Caco-2 (cell line): ENCODE measurements around the gene ERC1. TPM values are rescaled to one million over a fixed set of nuclear protein-coding genes. Genes with fewer than 3 reads are reported as not detected.

Experiments used
- BruUV-seq: library from RNA; stranded (reverse); fragments of 400-500 nt; replicated peaks from 2 replicates; lab custom pipeline; 2021; lab: Mats Ljungman, UMichigan
- CTCF ChIA-PET: fragments of 300-600 bp; sonication (Branson Sonifier 250); formaldehyde crosslinking; loops from one replicate; lab custom pipeline; 2022; ENCODE audit warnings: antibody characterized with exemption; lab: Charles Lee
- POLR2A ChIA-PET: fragments of 300-600 bp; sonication (Branson Sonifier 250); formaldehyde crosslinking; loops from one replicate; lab custom pipeline; 2022; ENCODE audit warnings: antibody characterized with exemption; lab: Charles Lee
- DNase-seq, 2 experiments: peaks; one replicate each; pipeline versions ENCODE4 v3.0.0 to v3.0.0-alpha.2; 2020 to 2022
- H3K27me3 ChIP-seq: replicated peaks from 2 replicates; pipeline ENCODE4 v1.6.0; 2011; ENCODE audit warnings: low read length; ENCODE audit not compliant: control insufficient read depth, insufficient read depth
- H3K36me3 ChIP-seq: 2 replicates; pipeline ENCODE4 v1.5.1; 2011; ENCODE audit warnings: low read length; ENCODE audit not compliant: control insufficient read depth, insufficient read depth
- H3K4me1 ChIP-seq: fragments of 250-450 bp; sonication (Bioruptor Pico); 2 replicates; pipeline ENCODE4 v1.5.1; 2020; ENCODE audit warnings: mild to moderate bottlenecking
- H3K4me3 ChIP-seq: 2 replicates; pipeline ENCODE4 v1.5.1; 2011; ENCODE audit warnings: low read depth, mild to moderate bottlenecking, control low read depth, low read length
- H3K9me3 ChIP-seq: fragments of 250-450 bp; sonication (Bioruptor Pico); 2 replicates; pipeline ENCODE4 v1.5.1; 2020; ENCODE audit warnings: mild to moderate bottlenecking, moderate library complexity
- H3K27ac Mint-ChIP-seq: one replicate; pipeline ENCODE4 v1.8.0; 2022; ENCODE audit warnings: mixed read lengths; ENCODE audit not compliant: unreplicated experiment
- H3K27me3 Mint-ChIP-seq: one replicate; pipeline ENCODE4 v1.8.0; 2022; ENCODE audit warnings: mixed read lengths; ENCODE audit not compliant: insufficient read depth, unreplicated experiment
- H3K36me3 Mint-ChIP-seq: one replicate; pipeline ENCODE4 v1.8.0; 2022; ENCODE audit warnings: mild to moderate bottlenecking, mixed read lengths; ENCODE audit not compliant: insufficient read depth, unreplicated experiment
- H3K4me1 Mint-ChIP-seq: one replicate; pipeline ENCODE4 v1.8.0; 2022; ENCODE audit warnings: low read depth, mixed read lengths; ENCODE audit not compliant: unreplicated experiment
- H3K4me3 Mint-ChIP-seq: one replicate; pipeline ENCODE4 v1.8.0; 2022; ENCODE audit warnings: mild to moderate bottlenecking, moderate library complexity, mixed read lengths; ENCODE audit not compliant: unreplicated experiment
- H3K9me3 Mint-ChIP-seq: one replicate; pipeline ENCODE4 v1.8.0; 2022; ENCODE audit warnings: mixed read lengths; ENCODE audit not compliant: unreplicated experiment
- intact Hi-C: fragments of 100-400 bp; cut with micrococcal nuclease; formaldehyde crosslinking; loops from one replicate; pipeline ENCODE4 v1.10.0; 2022; ENCODE audit not compliant: unreplicated experiment
- total RNA-seq: library from RNA; stranded (reverse); gene quantifications from 2 replicates; pipeline ENCODE4 v1.2.3, GENCODE V29; 2022
- TF ChIP-seq, protein P1 (sequence below), 2 experiments: fragments of 200-600 bp in 1 of 2; IDR thresholded peaks; 1 replicate in 1 of 2; 2 replicates in 1 of 2; pipeline versions ENCODE4 v1.5.1 to v1.8.0; 2011 to 2022; ENCODE audit warnings: antibody characterized with exemption in 1 of 2, control low read depth in 1 of 2, inconsistent platforms in 1 of 2, low read depth in 1 of 2, low read length in 1 of 2, mild to moderate bottlenecking in 1 of 2, moderate library complexity in 1 of 2; ENCODE audit not compliant: insufficient read depth in 1 of 2, severe bottlenecking in 1 of 2, unreplicated experiment in 1 of 2

ERC1 gene
- total RNA-seq, 1 experiment from 2014 or later = 88.4 TPM

DNA sequence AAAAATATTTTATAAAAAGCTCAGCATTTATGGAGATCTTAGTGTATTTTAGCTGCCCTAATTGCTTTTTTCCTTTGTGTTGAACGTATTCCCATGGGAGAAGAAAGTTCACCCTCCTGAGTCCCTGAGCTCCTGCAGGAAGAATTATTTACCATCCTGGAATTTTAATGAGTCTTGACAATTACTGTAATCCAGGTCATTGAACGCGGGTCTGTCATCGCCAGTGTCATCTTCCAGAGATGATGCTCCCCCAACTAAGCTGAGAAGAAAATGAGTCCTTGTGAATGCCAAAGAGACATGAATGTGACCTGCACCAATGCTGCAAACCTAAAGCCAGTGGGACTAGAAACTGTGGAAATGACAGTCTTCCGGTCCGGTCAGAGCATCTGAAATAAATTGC lies 473.9 kb downstream of the ERC1 start:
- Mint-ChIP-seq H3K27ac (no peak overlapping the region), H3K4me1 (peaks cover 23% of the 10 kb centered on the region), H3K4me3 (no peak overlapping the region), H3K36me3 (peaks cover 15% of the 10 kb centered on the region), H3K27me3 (no peaks in the 10 kb centered on the region), H3K9me3 (no peaks in the 10 kb centered on the region)
- TF ChIP-seq, protein P1, sequence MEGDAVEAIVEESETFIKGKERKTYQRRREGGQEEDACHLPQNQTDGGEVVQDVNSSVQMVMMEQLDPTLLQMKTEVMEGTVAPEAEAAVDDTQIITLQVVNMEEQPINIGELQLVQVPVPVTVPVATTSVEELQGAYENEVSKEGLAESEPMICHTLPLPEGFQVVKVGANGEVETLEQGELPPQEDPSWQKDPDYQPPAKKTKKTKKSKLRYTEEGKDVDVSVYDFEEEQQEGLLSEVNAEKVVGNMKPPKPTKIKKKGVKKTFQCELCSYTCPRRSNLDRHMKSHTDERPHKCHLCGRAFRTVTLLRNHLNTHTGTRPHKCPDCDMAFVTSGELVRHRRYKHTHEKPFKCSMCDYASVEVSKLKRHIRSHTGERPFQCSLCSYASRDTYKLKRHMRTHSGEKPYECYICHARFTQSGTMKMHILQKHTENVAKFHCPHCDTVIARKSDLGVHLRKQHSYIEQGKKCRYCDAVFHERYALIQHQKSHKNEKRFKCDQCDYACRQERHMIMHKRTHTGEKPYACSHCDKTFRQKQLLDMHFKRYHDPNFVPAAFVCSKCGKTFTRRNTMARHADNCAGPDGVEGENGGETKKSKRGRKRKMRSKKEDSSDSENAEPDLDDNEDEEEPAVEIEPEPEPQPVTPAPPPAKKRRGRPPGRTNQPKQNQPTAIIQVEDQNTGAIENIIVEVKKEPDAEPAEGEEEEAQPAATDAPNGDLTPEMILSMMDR (IDR thresholded peaks at IDR 0.05; ENCODE audit: insufficient read depth in 1 of 2, low read depth in 1 of 2, low read length in 1 of 2, severe bottlenecking in 1 of 2, unreplicated experiment in 1 of 2) = no peak
- H3K36me3 ChIP-seq = no peaks in the 10 kb centered on the region
- DNase-seq = no peak
- H3K4me3 ChIP-seq = no peak overlapping the region
- ChIA-PET CTCF (no interaction called here), POLR2A (no interaction called here)
- no peaks in the 10 kb centered on the region for H3K27me3 ChIP-seq
- intact Hi-C loops = no loop called here
- peaks cover 10% of the 10 kb centered on the region; the same call in 1 of the 2 replicates for H3K4me1 ChIP-seq
- H3K9me3 ChIP-seq = no peaks in the 10 kb centered on the region
- BruUV-seq = no TSS peak

DNA sequence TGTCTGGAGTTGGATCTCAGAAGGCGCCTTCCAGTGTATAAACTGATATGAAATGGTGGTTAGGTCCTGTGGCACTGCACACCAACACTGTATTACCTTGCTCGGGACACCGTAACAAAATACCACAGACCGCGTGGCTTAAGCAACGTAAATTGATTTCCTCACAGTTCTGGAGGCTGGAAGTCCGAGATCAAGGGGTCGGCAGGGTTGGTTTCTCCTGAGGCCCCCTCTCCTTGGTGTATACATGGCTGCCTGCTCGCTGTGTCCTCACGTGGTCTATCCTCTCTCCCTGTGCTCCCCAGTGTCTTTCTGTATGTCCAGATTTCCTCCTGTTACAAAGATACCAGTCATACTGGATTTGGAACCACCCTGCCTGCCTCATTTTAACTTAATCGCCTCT lies 475.0 kb downstream of the ERC1 start:
- Mint-ChIP-seq H3K27ac (peak overlapping the region; percentile 34), H3K27me3 (no peaks in the 10 kb centered on the region), H3K36me3 (peaks cover 15% of the 10 kb centered on the region), H3K9me3 (no peaks in the 10 kb centered on the region), H3K4me1 (peaks cover 23% of the 10 kb centered on the region), H3K4me3 (peak overlapping the region; percentile 27)
- no peak for DNase-seq
- ChIA-PET CTCF (no interaction called here), POLR2A (interaction anchor here (0.6 kb wide), 1 partner anchor 63 kb away, joined by 4 read pairs; no protein-coding TSS in a partner anchor)
- H3K4me1 ChIP-seq = peaks cover 10% of the 10 kb centered on the region; the same call in 1 of the 2 replicates
- no peaks in the 10 kb centered on the region for H3K9me3 ChIP-seq
- intact Hi-C loops = no loop called here
- H3K27me3 ChIP-seq = no peaks in the 10 kb centered on the region
- TF ChIP-seq, protein P1 (IDR thresholded peaks at IDR 0.05; ENCODE audit: insufficient read depth in 1 of 2, low read depth in 1 of 2, low read length in 1 of 2, severe bottlenecking in 1 of 2, unreplicated experiment in 1 of 2) = no peak
- no peak overlapping the region for H3K4me3 ChIP-seq
- H3K36me3 ChIP-seq = no peaks in the 10 kb centered on the region
- no TSS peak for BruUV-seq

DNA sequence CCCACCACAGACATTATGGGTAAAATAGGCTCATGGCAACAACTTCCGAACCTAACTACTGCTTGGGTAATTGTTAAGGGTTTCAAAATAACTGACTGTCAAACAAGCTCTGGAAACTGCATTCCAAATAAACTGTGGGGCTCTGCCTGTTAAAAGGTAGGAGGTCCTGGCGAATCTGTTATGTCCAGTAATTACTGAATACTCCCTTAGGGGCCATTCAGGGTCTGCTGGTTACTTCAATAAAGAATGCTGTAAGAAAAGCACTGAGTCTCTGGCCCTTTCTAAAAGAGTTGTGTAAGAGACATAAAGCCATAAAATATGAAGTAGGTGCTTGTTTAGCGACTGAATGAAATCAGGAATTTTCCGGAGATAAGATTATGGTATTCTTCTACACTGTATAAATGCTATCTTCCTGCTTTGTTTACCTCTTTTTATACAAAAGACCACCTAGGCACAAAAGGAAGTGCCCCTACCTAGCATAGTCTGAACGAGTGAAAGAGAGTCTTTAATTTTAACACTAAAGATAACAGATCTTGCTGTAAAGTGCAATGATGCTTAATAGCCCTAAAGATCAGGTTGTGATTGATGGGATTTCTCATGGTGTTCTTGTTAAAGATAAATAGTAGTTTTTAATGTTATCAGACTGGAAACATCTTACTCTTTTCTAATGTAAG lies 475.6 kb downstream of the ERC1 start:
- TF ChIP-seq, protein P1 (IDR thresholded peaks at IDR 0.05; ENCODE audit: insufficient read depth in 1 of 2, low read depth in 1 of 2, low read length in 1 of 2, severe bottlenecking in 1 of 2, unreplicated experiment in 1 of 2) = no peak
- CTCF ChIA-PET = no interaction called here

More for the DNA sequence above, 475.6 kb downstream of the ERC1 start:
- H3K36me3 ChIP-seq = no peaks in the 10 kb centered on the region
- peaks cover 10% of the 10 kb centered on the region; the same call in 1 of the 2 replicates for H3K4me1 ChIP-seq
- no peaks in the 10 kb centered on the region for H3K9me3 ChIP-seq
- peak; percentile 45 to 46 for DNase-seq
- POLR2A ChIA-PET = interaction anchor here (0.6 kb wide), 1 partner anchor 62 kb away, joined by 4 read pairs; no protein-coding TSS in a partner anchor
- intact Hi-C loops = no loop called here
- H3K4me3 ChIP-seq = no peak overlapping the region
- no peaks in the 10 kb centered on the region for H3K9me3 Mint-ChIP-seq
- no peaks in the 10 kb centered on the region for H3K27me3 ChIP-seq
- peaks cover 15% of the 10 kb centered on the region for H3K36me3 Mint-ChIP-seq
- peak overlapping the region; percentile 27 for H3K4me3 Mint-ChIP-seq
- H3K27ac Mint-ChIP-seq = peak overlapping the region; percentile 34
- no peaks in the 10 kb centered on the region for H3K27me3 Mint-ChIP-seq
- H3K4me1 Mint-ChIP-seq = peaks cover 23% of the 10 kb centered on the region
- no TSS peak for BruUV-seq
